WERI-Rb-1 (cell line): ENCODE results near the gene EPHA2.
A peak's percentile ranks its signal among the peaks of the same experiment; 100 is the strongest.
"Not testable (repeated sequence)": the region's sequence is repeated elsewhere in the genome, so short reads cannot be mapped to it uniquely, and the experiment has no call there.

Experiments used
- DNase-seq: peaks from one replicate; pipeline ENCODE4 v3.0.0-alpha.2; 2020
- H3K27ac ChIP-seq: fragments of 250-450 bp; sonication (Bioruptor Pico); 2 replicates; pipeline ENCODE4 v1.5.1; 2020; ENCODE audit warnings: mild to moderate bottlenecking, moderate library complexity
- H3K27me3 ChIP-seq: fragments of 250-450 bp; sonication (Bioruptor Pico); 2 replicates; pipeline ENCODE4 v1.5.1; 2021; ENCODE audit warnings: mild to moderate bottlenecking, low read depth, moderate library complexity; ENCODE audit not compliant: insufficient read depth, severe bottlenecking
- H3K36me3 ChIP-seq: fragments of 250-450 bp; sonication (Bioruptor Pico); 2 replicates; pipeline ENCODE4 v1.5.1; 2020; ENCODE audit warnings: mild to moderate bottlenecking, moderate library complexity
- H3K4me3 ChIP-seq: 2 replicates; pipeline ENCODE4 v1.5.1; 2011; ENCODE audit warnings: low read depth, mild to moderate bottlenecking, control low read depth, low read length
- H3K9me3 ChIP-seq: fragments of 250-450 bp; sonication (Bioruptor Pico); 2 replicates; pipeline ENCODE4 v1.5.1; 2021; ENCODE audit warnings: mild to moderate bottlenecking, moderate library complexity; ENCODE audit not compliant: severe bottlenecking
- CTCF ChIP-seq: IDR thresholded peaks from 2 replicates; pipeline ENCODE4 v1.5.1; 2011; ENCODE audit warnings: low read depth, mild to moderate bottlenecking, control low read depth, inconsistent platforms, low read length

EPHA2 gene

GRCh38 chr1:16167331-16168143 lies 11.7 kb upstream of the EPHA2 start:
- Histone ChIP-seq H3K27ac (no peak overlapping the region), H3K36me3 (no peaks in the 10 kb centered on the region), H3K27me3 (no peaks in the 10 kb centered on the region), H3K9me3 (no peaks in the 10 kb centered on the region), H3K4me3 (no peak overlapping the region)
- TF ChIP-seq CTCF: no peak
- no peak for DNase-seq

GRCh38 chr1:16166117-16166516 lies 10.2 kb upstream of the EPHA2 start:
- Histone ChIP-seq H3K27me3 (no peaks in the 10 kb centered on the region), H3K4me3 (no peak overlapping the region), H3K9me3 (no peaks in the 10 kb centered on the region), H3K36me3 (no peaks in the 10 kb centered on the region), H3K27ac (no peak overlapping the region)
- DNase-seq: no peak
- no peak for TF ChIP-seq CTCF

- Histone ChIP-seq H3K27me3 (no peaks in the 10 kb centered on the region), H3K36me3 (no peaks in the 10 kb centered on the region), H3K4me3 (no peak overlapping the region), H3K27ac (no peak overlapping the region), H3K9me3 (no peaks in the 10 kb centered on the region)
- DNase-seq: no peak
- TF ChIP-seq CTCF: no peak
These were observed 9.7 kb upstream of the EPHA2 start for GRCh38 chr1:16165548-16165947.

GRCh38 chr1:16165073-16165364 lies 9.2 kb upstream of the EPHA2 start:
- Histone ChIP-seq H3K4me3 (no peak overlapping the region), H3K27me3 (no peaks in the 10 kb centered on the region), H3K9me3 (no peaks in the 10 kb centered on the region), H3K27ac (no peak overlapping the region), H3K36me3 (no peaks in the 10 kb centered on the region)
- no peak for TF ChIP-seq CTCF
- DNase-seq: no peak

- Histone ChIP-seq H3K36me3 (no peaks in the 10 kb centered on the region), H3K9me3 (no peaks in the 10 kb centered on the region), H3K27ac (peak overlapping the region; percentile 11; the same call in 1 of the 2 replicates), H3K4me3 (no peak overlapping the region), H3K27me3 (no peaks in the 10 kb centered on the region)
- peak; percentile 55 for DNase-seq
- TF ChIP-seq CTCF: no peak
These were observed 8.6 kb upstream of the EPHA2 start for GRCh38 chr1:16164213-16165072.

- not testable (repeated sequence) for H3K27ac ChIP-seq, H3K27me3 ChIP-seq, DNase-seq
These were observed 7.8 kb upstream of the EPHA2 start for GRCh38 chr1:16163608-16164212.

More at GRCh38 chr1:16163608-16164212, 7.8 kb upstream of the EPHA2 start:
- H3K4me3 ChIP-seq, H3K9me3 ChIP-seq, H3K36me3 ChIP-seq: not testable (repeated sequence)
